ELF-1 (cell line): ENCODE results near the gene SLC2A9.
A peak's percentile ranks its signal among the peaks of the same experiment; 100 is the strongest.
"Not testable (repeated sequence)": the region's sequence is repeated elsewhere in the genome, so short reads cannot be mapped to it uniquely, and the experiment has no call there.

Experiments
- DNase-seq: peaks from one replicate; pipeline ENCODE4 v3.0.0-alpha.2; 2016; ENCODE audit warnings: low read depth, low spot score

The SLC2A9 gene

GRCh38 chr4:9997886-9998285 is 23.4 kb downstream of the SLC2A9 start:
- no peak for DNase-seq

GRCh38 chr4:9996319-9997110 is 24.8 kb downstream of the SLC2A9 start:
- no peak for DNase-seq

- no peak for DNase-seq
Observed at GRCh38 chr4:9994246-9994847, 26.9 kb downstream of the SLC2A9 start.

GRCh38 chr4:9989918-9990635 is 31.2 kb downstream of the SLC2A9 start:
- DNase-seq, result no peak

GRCh38 chr4:9988933-9989332 is 32.4 kb downstream of the SLC2A9 start:
- DNase-seq, result no peak

GRCh38 chr4:9988363-9988749 is 32.9 kb downstream of the SLC2A9 start:
- DNase-seq, result no peak

GRCh38 chr4:9987749-9988362 is 33.4 kb downstream of the SLC2A9 start:
- no peak for DNase-seq

GRCh38 chr4:9984621-9985020 is 36.7 kb downstream of the SLC2A9 start:
- no peak for DNase-seq

GRCh38 chr4:9983211-9983610 is 38.1 kb downstream of the SLC2A9 start:
- no peak for DNase-seq

GRCh38 chr4:9981899-9982298 is 39.4 kb downstream of the SLC2A9 start:
- DNase-seq, result not testable (repeated sequence)

GRCh38 chr4:9980898-9981297 is 40.4 kb downstream of the SLC2A9 start:
- DNase-seq, result no peak

GRCh38 chr4:9979101-9979701 is 42.1 kb downstream of the SLC2A9 start:
- DNase-seq, result peak; percentile 9

GRCh38 chr4:9977518-9978031 is 43.7 kb downstream of the SLC2A9 start:
- no peak for DNase-seq

GRCh38 chr4:9976781-9977180 is 44.5 kb downstream of the SLC2A9 start:
- no peak for DNase-seq

GRCh38 chr4:9976293-9976692 is 45.0 kb downstream of the SLC2A9 start:
- no peak for DNase-seq

- no peak for DNase-seq
Observed at GRCh38 chr4:9971711-9972110, 49.6 kb downstream of the SLC2A9 start.

- peak; percentile 25 for DNase-seq
Observed at GRCh38 chr4:9970399-9971011, 50.8 kb downstream of the SLC2A9 start.

GRCh38 chr4:9969526-9970398 is 51.5 kb downstream of the SLC2A9 start:
- no peak for DNase-seq

- DNase-seq, result no peak
Observed at GRCh38 chr4:9968472-9968871, 52.8 kb downstream of the SLC2A9 start.

GRCh38 chr4:9964879-9965278 is 56.4 kb downstream of the SLC2A9 start:
- no peak for DNase-seq
